ENCODE measurements around the gene SLC18B1.

DNA sequence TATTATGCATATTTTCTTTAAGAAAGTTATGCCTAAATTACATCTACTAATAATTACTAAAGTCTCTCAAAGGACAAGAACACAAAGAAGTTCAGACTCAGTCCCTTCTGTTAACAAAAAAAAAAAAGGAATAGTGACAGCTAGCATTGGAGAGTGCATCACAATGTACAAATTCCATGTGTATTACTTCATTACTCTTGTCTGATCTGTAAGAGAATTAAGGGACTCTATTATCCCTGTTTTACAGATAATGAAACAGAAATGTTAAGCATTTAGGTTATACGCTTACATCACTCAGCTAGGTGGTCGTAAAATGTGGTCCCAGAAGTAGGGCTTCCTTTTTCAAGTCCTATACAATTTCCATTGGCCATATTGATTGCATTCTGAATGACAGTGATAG, 67.4 kb downstream of the SLC18B1 start:
- no peak for TF ChIP-seq ZFP3 (CRISPR knock-in tag; IDR thresholded peaks at IDR 0.05)
- TF ChIP-seq, protein P1, sequence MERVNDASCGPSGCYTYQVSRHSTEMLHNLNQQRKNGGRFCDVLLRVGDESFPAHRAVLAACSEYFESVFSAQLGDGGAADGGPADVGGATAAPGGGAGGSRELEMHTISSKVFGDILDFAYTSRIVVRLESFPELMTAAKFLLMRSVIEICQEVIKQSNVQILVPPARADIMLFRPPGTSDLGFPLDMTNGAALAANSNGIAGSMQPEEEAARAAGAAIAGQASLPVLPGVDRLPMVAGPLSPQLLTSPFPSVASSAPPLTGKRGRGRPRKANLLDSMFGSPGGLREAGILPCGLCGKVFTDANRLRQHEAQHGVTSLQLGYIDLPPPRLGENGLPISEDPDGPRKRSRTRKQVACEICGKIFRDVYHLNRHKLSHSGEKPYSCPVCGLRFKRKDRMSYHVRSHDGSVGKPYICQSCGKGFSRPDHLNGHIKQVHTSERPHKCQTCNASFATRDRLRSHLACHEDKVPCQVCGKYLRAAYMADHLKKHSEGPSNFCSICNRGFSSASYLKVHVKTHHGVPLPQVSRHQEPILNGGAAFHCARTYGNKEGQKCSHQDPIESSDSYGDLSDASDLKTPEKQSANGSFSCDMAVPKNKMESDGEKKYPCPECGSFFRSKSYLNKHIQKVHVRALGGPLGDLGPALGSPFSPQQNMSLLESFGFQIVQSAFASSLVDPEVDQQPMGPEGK (CRISPR knock-in tag; IDR thresholded peaks at IDR 0.05; ENCODE audit: borderline replicate concordance): no peak
- no peak for TF ChIP-seq GLIS3 (CRISPR knock-in tag; IDR thresholded peaks at IDR 0.05)
- no peak for TF ChIP-seq BACH2 (CRISPR knock-in tag; IDR thresholded peaks at IDR 0.05; ENCODE audit: borderline replicate concordance)
- TF ChIP-seq, protein P2, sequence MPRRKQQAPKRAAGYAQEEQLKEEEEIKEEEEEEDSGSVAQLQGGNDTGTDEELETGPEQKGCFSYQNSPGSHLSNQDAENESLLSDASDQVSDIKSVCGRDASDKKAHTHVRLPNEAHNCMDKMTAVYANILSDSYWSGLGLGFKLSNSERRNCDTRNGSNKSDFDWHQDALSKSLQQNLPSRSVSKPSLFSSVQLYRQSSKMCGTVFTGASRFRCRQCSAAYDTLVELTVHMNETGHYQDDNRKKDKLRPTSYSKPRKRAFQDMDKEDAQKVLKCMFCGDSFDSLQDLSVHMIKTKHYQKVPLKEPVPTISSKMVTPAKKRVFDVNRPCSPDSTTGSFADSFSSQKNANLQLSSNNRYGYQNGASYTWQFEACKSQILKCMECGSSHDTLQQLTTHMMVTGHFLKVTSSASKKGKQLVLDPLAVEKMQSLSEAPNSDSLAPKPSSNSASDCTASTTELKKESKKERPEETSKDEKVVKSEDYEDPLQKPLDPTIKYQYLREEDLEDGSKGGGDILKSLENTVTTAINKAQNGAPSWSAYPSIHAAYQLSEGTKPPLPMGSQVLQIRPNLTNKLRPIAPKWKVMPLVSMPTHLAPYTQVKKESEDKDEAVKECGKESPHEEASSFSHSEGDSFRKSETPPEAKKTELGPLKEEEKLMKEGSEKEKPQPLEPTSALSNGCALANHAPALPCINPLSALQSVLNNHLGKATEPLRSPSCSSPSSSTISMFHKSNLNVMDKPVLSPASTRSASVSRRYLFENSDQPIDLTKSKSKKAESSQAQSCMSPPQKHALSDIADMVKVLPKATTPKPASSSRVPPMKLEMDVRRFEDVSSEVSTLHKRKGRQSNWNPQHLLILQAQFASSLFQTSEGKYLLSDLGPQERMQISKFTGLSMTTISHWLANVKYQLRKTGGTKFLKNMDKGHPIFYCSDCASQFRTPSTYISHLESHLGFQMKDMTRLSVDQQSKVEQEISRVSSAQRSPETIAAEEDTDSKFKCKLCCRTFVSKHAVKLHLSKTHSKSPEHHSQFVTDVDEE (CRISPR knock-in tag; IDR thresholded peaks at IDR 0.05): no peak
- TF ChIP-seq, protein P3, sequence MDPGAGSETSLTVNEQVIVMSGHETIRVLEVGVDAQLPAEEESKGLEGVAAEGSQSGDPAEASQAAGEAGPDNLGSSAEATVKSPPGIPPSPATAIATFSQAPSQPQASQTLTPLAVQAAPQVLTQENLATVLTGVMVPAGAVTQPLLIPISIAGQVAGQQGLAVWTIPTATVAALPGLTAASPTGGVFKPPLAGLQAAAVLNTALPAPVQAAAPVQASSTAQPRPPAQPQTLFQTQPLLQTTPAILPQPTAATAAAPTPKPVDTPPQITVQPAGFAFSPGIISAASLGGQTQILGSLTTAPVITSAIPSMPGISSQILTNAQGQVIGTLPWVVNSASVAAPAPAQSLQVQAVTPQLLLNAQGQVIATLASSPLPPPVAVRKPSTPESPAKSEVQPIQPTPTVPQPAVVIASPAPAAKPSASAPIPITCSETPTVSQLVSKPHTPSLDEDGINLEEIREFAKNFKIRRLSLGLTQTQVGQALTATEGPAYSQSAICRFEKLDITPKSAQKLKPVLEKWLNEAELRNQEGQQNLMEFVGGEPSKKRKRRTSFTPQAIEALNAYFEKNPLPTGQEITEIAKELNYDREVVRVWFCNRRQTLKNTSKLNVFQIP (CRISPR knock-in tag; IDR thresholded peaks at IDR 0.05; ENCODE audit: borderline replicate concordance, low read depth): no peak
- no peak for TF ChIP-seq CREB5 (CRISPR knock-in tag; IDR thresholded peaks at IDR 0.05; ENCODE audit: low read depth)
- no peak for TF ChIP-seq ZNF70 (CRISPR knock-in tag; IDR thresholded peaks at IDR 0.05)

Data from SK-N-SH treated with all-trans-retinoic acid at 6 μM for 48 hours (cell line).